Activated T-helper 1 cell treated with anti-CD3 and anti-CD28 coated beads, Interleukin-12 subunit alpha, Interleukin-12 subunit beta, Interleukin-2, Interleukin-4 antibody, amounts not matched to agents 30 ng/mL and 10 ng/mL and 1 ng/mL, durations not matched to agents 14 hours and 24 hours and 36 hours (primary cell): ENCODE results near the gene FOXJ1. TPM values are rescaled to one million over a fixed set of nuclear protein-coding genes. Genes with fewer than 3 reads are reported as not detected.

Source experiments
- DNase-seq: peaks from one replicate; pipeline ENCODE4 v3.0.0; 2021; ENCODE audit warnings: low spot score
- H3K27ac Mint-ChIP-seq: one replicate; pipeline ENCODE4 v1.8.0; 2021; ENCODE audit warnings: mild to moderate bottlenecking, mixed read lengths
- H3K27me3 Mint-ChIP-seq: one replicate; pipeline ENCODE4 v1.8.0; 2022; ENCODE audit warnings: mild to moderate bottlenecking, moderate library complexity, mixed read lengths; ENCODE audit not compliant: insufficient read depth
- H3K36me3 Mint-ChIP-seq: one replicate; pipeline ENCODE4 v1.8.0; 2021; ENCODE audit warnings: low read depth, mixed read lengths
- H3K4me1 Mint-ChIP-seq: one replicate; pipeline ENCODE4 v1.8.0; 2021; ENCODE audit warnings: low read depth, mixed read lengths
- H3K4me3 Mint-ChIP-seq: one replicate; pipeline ENCODE4 v1.8.0; 2021; ENCODE audit warnings: mild to moderate bottlenecking, moderate library complexity, mixed read lengths
- H3K9me3 Mint-ChIP-seq: one replicate; pipeline ENCODE4 v1.8.0; 2021; ENCODE audit warnings: mixed read lengths
- intact Hi-C: fragments of 100-400 bp; cut with micrococcal nuclease; formaldehyde crosslinking; loops from one replicate; pipeline ENCODE4 v1.15.1; 2024
- total RNA-seq: library from RNA; stranded (reverse); gene quantifications from 2 replicates; pipeline ENCODE4 v1.2.3, GENCODE V29; 2022

Gene FOXJ1
- total RNA-seq, 1 donor from 2014 or later = not detected

- Mint-ChIP-seq H3K4me3 (peak overlapping the region; percentile 39), H3K36me3 (no peaks in the 10 kb centered on the region), H3K4me1 (peaks cover 17% of the 10 kb centered on the region), H3K27me3 (peaks cover 5% of the 10 kb centered on the region), H3K27ac (no peak overlapping the region), H3K9me3 (no peaks in the 10 kb centered on the region)
- no peak for DNase-seq
- intact Hi-C loops = loop anchor here (1.0 to 2.0 kb wide), 4 partner anchors 19 to 177 kb away; partner anchors contain the start of gene EXOC7
Observed at GRCh38 chr17:76121932-76122430, 19.1 kb downstream of the FOXJ1 start.

- intact Hi-C loops = loop anchor here (1.0 to 2.0 kb wide), 4 partner anchors 18 to 179 kb away; partner anchors contain the start of gene EXOC7
- Mint-ChIP-seq H3K4me1 (peaks cover 4% of the 10 kb centered on the region), H3K4me3 (no peak overlapping the region), H3K36me3 (no peaks in the 10 kb centered on the region), H3K9me3 (no peaks in the 10 kb centered on the region), H3K27me3 (peaks cover 5% of the 10 kb centered on the region), H3K27ac (peak overlapping the region; percentile 45)
- DNase-seq = no peak
Observed at GRCh38 chr17:76120658-76121008, 20.4 kb downstream of the FOXJ1 start.

GRCh38 chr17:76119409-76120371 lies 21.4 kb downstream of the FOXJ1 start:
- Mint-ChIP-seq H3K9me3 (no peaks in the 10 kb centered on the region), H3K36me3 (no peaks in the 10 kb centered on the region), H3K27me3 (peaks cover 5% of the 10 kb centered on the region), H3K4me1 (peaks cover 4% of the 10 kb centered on the region), H3K4me3 (no peak overlapping the region), H3K27ac (no peak overlapping the region)
- no peak for DNase-seq
- intact Hi-C loops = loop anchor here (2.0 kb wide), 1 partner anchor 17 kb away; the partner anchor contains the start of gene EXOC7

GRCh38 chr17:76115138-76115754 lies 25.8 kb downstream of the FOXJ1 start:
- Mint-ChIP-seq H3K36me3 (no peaks in the 10 kb centered on the region), H3K4me1 (no peaks in the 10 kb centered on the region), H3K9me3 (no peaks in the 10 kb centered on the region), H3K4me3 (no peak overlapping the region), H3K27ac (no peak overlapping the region), H3K27me3 (peaks cover 4% of the 10 kb centered on the region)
- intact Hi-C loops = no loop called here
- DNase-seq = no peak

GRCh38 chr17:76111956-76112355 lies 29.1 kb downstream of the FOXJ1 start:
- Mint-ChIP-seq H3K9me3 (no peaks in the 10 kb centered on the region), H3K36me3 (no peaks in the 10 kb centered on the region), H3K27ac (no peak overlapping the region), H3K4me3 (no peak overlapping the region), H3K27me3 (peaks cover 5% of the 10 kb centered on the region), H3K4me1 (no peaks in the 10 kb centered on the region)
- DNase-seq = no peak
- intact Hi-C loops = no loop called here

- Mint-ChIP-seq H3K9me3 (no peaks in the 10 kb centered on the region), H3K27me3 (peaks cover 5% of the 10 kb centered on the region), H3K4me1 (peaks cover 10% of the 10 kb centered on the region), H3K27ac (no peak overlapping the region), H3K4me3 (no peak overlapping the region), H3K36me3 (peaks cover 2% of the 10 kb centered on the region)
- no peak for DNase-seq
- intact Hi-C loops = loop anchor here (1.0 to 10.0 kb wide), 2 partner anchors 93 to 277 kb away; partner anchors contain the start of gene SPHK1
Observed at GRCh38 chr17:76107509-76107908, 33.5 kb downstream of the FOXJ1 start.

GRCh38 chr17:76106703-76107102 lies 34.3 kb downstream of the FOXJ1 start:
- H3K36me3 Mint-ChIP-seq = peaks cover 2% of the 10 kb centered on the region
- DNase-seq = no peak
- intact Hi-C loops = loop anchor here (1.0 to 10.0 kb wide), 2 partner anchors 92 to 278 kb away; partner anchors contain the start of gene SPHK1
- no peak overlapping the region for H3K4me3 Mint-ChIP-seq
- H3K4me1 Mint-ChIP-seq = peaks cover 11% of the 10 kb centered on the region
- peaks cover 5% of the 10 kb centered on the region for H3K27me3 Mint-ChIP-seq
- no peaks in the 10 kb centered on the region for H3K9me3 Mint-ChIP-seq
- H3K27ac Mint-ChIP-seq = no peak overlapping the region

- peaks cover 3% of the 10 kb centered on the region for H3K27me3 Mint-ChIP-seq
- no peak for DNase-seq
- H3K9me3 Mint-ChIP-seq = no peaks in the 10 kb centered on the region
- H3K4me3 Mint-ChIP-seq = peak overlapping the region; percentile 96
- peak overlapping the region; percentile 58 for H3K27ac Mint-ChIP-seq
- H3K36me3 Mint-ChIP-seq = peaks cover 10% of the 10 kb centered on the region
- intact Hi-C loops = loop anchor here (10.0 kb wide), 1 partner anchor 280 kb away; the partner anchor contains the start of gene SPHK1
- H3K4me1 Mint-ChIP-seq = peaks cover 14% of the 10 kb centered on the region
Observed at GRCh38 chr17:76104896-76105231, 36.2 kb downstream of the FOXJ1 start.

GRCh38 chr17:76104140-76104895 lies 36.7 kb downstream of the FOXJ1 start:
- peaks cover 15% of the 10 kb centered on the region for H3K4me1 Mint-ChIP-seq
- H3K9me3 Mint-ChIP-seq = no peaks in the 10 kb centered on the region
- H3K27me3 Mint-ChIP-seq = peaks cover 3% of the 10 kb centered on the region
- peak overlapping the region; percentile 93 for H3K27ac Mint-ChIP-seq
- intact Hi-C loops = loop anchor here (10.0 kb wide), 1 partner anchor 280 kb away; the partner anchor contains the start of gene SPHK1
- no peak for DNase-seq
- H3K36me3 Mint-ChIP-seq = peaks cover 15% of the 10 kb centered on the region
- H3K4me3 Mint-ChIP-seq = peak overlapping the region; percentile 96

- Mint-ChIP-seq H3K27me3 (peaks cover under 1% of the 10 kb centered on the region), H3K9me3 (no peaks in the 10 kb centered on the region), H3K27ac (peak within 1 kb of the TSS; percentile 93), H3K4me3 (peak within 1 kb of the TSS; percentile 96), H3K4me1 (peaks cover 15% of the 10 kb centered on the region), H3K36me3 (peaks cover 20% of the 10 kb centered on the region)
- DNase-seq = peak; percentile 93
- intact Hi-C loops = loop anchor here (1.0 to 10.0 kb wide), 6 partner anchors 17 to 281 kb away; partner anchors contain the start of genes ACOX1, FOXJ1, SPHK1 and TEN1
Observed at GRCh38 chr17:76103274-76104139, 37.5 kb downstream of the FOXJ1 start, which contains the start of gene EXOC7. Gene EXOC7 (minus strand): TSS chr17:76103787. CDS start chr17:76103692, 95 bp downstream.

GRCh38 chr17:76102944-76103273 lies 38.1 kb downstream of the FOXJ1 start:
- Mint-ChIP-seq H3K4me3 (peak overlapping the region; percentile 96), H3K4me1 (peaks cover 15% of the 10 kb centered on the region), H3K27me3 (no peaks in the 10 kb centered on the region), H3K27ac (peak overlapping the region; percentile 93), H3K9me3 (no peaks in the 10 kb centered on the region), H3K36me3 (peaks cover 21% of the 10 kb centered on the region)
- DNase-seq = no peak
- intact Hi-C loops = loop anchor here (1.0 to 10.0 kb wide), 6 partner anchors 18 to 282 kb away; partner anchors contain the start of genes ACOX1, FOXJ1, SPHK1 and TEN1
